ENCODE data around the gene TECPR1.

DNA sequence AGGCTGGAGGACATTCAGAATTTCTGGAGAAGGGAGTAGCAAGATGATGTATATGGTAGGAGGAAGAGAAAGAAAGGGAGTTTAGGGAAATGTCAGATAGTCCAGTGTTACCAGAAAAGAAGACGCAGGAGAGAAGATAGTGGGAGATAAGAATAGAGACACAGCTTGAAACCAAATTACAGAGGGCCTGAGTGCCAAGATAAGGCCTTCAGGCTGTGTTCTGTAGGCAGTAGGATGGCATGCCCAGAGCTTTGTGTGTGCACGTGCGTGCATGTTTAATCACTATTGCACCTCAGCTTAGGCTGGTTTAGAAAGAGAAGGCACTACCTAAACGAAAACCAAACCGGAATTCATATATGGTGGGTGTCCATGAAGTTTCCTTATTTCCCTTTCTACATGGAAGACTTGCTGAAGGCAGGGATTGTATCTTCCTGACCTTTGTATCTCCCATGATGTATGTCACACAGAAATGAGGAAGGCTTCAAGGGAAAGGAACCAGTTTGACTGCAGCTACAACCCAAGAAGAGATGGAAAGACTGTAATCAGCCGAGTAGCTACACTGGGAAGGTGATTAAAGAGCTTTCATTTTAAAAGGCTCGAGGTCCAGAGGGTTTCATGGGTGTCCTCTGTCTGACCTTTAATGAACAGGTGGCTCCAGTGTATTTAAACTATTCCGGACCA is 76.6 kb downstream of the TECPR1 start:
- TF ChIP-seq, protein P1, sequence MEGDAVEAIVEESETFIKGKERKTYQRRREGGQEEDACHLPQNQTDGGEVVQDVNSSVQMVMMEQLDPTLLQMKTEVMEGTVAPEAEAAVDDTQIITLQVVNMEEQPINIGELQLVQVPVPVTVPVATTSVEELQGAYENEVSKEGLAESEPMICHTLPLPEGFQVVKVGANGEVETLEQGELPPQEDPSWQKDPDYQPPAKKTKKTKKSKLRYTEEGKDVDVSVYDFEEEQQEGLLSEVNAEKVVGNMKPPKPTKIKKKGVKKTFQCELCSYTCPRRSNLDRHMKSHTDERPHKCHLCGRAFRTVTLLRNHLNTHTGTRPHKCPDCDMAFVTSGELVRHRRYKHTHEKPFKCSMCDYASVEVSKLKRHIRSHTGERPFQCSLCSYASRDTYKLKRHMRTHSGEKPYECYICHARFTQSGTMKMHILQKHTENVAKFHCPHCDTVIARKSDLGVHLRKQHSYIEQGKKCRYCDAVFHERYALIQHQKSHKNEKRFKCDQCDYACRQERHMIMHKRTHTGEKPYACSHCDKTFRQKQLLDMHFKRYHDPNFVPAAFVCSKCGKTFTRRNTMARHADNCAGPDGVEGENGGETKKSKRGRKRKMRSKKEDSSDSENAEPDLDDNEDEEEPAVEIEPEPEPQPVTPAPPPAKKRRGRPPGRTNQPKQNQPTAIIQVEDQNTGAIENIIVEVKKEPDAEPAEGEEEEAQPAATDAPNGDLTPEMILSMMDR (IDR thresholded peaks at IDR 0.05), result no peak
- TF ChIP-seq POLR2A (IDR thresholded peaks at IDR 0.05), result no peak
